DMS 273 (cell line): ENCODE results near the gene ITPRIP.
A peak's percentile ranks its signal among the peaks of the same experiment; 100 is the strongest.

ENCODE experiments used
- DNase-seq: peaks from one replicate; lab custom pipeline; 2025; ENCODE audit not compliant: unreplicated experiment; lab: John Stamatoyannopoulos, UW

ITPRIP gene

DNA sequence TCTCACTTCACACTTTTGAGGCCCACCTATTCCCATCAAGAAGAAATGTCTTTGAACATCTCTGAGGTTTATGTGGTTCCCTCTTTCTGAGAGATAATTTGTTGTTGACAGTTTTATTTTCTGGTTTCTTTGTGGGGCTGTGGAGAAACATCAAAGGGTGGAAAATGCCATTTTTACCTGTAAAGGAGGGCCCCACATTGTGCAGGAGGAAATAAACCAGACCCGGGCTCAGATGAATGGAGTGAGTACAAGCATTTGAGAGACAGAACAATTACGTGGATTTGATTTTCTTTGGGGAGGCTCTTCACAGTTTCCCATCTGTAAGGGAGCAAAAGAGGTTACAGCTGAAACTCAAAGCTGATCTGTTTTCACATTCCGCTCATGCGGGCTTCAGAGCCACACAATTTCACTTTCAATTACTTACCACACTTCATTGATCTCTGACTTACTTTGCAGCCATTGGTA, 29.8 kb downstream of the ITPRIP start:
- DNase-seq: no peak

- DNase-seq: no peak
Measured at GRCh38 chr10:104307576-104308438, 30.5 kb downstream of the ITPRIP start.

DNA sequence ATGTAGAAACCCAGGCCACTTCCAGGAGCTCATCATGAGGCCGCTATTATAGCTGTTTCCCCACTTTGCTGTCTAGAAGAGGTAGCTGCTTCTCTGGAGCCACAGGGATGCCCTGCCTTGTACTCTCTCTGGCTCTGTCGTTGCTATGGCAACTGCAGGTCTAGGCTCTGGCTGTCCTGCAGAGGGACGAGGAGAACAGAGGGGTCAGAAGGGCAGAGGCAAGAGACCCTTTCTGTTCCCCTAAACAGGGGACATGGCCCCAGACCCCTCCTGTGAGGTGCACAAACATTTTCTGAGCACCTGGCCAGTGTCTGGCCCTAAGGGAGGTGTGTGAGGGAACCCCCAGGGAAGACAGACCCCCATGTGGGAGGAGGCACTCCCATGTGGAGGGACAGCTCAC, 31.4 kb downstream of the ITPRIP start:
- peak; percentile 5 for DNase-seq

DNA sequence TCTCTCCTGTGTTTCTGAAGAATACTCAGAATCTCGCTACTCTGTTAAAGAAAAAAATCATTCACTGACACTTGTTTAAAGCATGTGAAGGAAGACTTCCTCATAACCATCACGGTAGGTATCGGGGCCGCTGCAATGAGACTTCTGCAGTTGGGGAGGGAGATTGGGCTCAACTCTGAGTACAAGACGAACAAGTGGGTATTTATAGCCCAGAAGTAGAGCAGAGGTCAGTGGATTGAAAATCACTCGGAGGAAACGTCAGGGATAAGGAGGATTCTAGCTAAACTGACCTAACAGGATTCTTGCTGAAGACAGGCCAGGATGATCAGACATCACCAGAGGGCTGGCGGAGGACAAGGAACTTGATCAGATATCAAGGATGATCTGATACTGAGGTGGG, 33.3 kb downstream of the ITPRIP start:
- DNase-seq: no peak

GRCh38 chr10:104304356-104304745, 33.9 kb downstream of the ITPRIP start:
- no peak for DNase-seq

DNA sequence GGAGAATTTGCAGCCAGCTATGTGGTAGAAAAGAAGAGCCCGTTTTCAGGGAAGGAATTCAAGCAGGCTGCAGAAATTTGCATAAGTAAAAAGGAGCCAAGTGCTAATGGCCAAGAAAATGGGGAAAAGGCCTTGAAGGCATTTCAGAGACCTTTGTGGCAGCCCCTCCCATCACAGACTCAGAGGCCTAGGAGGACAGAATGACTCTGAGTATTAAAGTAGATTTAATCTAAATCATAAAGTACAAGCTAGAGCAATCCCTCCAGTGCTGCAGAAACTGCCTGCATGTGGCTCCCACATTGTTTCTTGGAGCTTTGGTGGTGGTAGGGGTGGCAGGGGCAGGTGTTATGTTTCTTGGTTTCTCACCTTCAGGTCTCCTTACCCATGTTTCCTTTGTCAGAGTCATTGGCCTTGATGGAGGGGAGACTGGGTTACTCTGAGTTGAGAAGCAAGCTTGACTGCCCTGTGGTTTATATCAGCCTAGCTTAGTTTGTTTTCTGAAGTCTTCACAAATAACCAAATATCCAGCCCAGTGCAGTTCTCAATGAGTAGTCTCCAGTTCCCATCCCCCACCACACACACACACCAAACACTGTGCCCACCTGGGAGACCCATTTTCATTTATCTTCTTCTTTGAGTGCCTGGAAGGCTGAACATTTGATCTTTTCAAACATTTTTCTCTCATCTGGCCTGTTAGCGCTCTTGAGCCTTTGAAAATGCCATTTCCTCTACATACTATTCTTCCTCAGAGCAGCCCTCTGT, 34.5 kb downstream of the ITPRIP start:
- no peak for DNase-seq

GRCh38 chr10:104301907-104302690, 36.2 kb downstream of the ITPRIP start:
- peak; percentile 20 for DNase-seq

- DNase-seq: peak; percentile 98
Measured at GRCh38 chr10:104300736-104301292, 37.5 kb downstream of the ITPRIP start.

DNA sequence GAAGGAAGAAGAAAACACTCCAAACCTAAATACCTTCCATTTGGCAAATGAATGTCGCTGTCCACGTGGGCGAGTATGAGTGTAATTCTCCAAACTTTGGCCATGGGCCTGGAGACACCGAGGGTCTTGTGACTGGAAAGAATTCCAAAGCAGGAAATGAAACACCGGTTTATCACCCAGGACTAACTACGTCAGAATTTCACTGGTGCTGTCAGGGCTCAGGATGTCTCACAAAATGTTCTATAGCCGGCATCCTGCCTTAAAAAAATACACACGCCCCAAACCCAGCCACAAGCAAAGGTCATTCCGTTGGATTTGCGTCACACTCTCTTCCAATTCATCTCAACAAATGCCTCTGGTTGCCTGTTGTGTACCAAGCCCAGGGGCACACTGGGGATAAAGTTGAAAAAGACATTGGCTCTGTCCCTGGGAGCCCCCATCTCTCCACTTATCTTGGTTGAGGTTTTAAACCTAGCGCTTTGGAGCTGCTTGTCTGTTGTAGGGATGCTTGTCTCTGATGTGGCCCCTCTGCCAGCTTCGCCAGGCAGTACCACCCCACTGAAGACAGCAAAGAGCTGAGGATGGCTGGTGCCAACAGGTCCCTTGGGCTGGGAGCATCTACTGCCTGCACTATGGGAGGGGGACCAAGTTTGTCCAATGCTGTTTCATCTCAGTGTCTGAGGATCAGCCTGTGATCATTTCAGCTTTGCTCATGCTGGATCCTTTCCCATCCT, 38.1 kb downstream of the ITPRIP start:
- DNase-seq: no peak

DNA sequence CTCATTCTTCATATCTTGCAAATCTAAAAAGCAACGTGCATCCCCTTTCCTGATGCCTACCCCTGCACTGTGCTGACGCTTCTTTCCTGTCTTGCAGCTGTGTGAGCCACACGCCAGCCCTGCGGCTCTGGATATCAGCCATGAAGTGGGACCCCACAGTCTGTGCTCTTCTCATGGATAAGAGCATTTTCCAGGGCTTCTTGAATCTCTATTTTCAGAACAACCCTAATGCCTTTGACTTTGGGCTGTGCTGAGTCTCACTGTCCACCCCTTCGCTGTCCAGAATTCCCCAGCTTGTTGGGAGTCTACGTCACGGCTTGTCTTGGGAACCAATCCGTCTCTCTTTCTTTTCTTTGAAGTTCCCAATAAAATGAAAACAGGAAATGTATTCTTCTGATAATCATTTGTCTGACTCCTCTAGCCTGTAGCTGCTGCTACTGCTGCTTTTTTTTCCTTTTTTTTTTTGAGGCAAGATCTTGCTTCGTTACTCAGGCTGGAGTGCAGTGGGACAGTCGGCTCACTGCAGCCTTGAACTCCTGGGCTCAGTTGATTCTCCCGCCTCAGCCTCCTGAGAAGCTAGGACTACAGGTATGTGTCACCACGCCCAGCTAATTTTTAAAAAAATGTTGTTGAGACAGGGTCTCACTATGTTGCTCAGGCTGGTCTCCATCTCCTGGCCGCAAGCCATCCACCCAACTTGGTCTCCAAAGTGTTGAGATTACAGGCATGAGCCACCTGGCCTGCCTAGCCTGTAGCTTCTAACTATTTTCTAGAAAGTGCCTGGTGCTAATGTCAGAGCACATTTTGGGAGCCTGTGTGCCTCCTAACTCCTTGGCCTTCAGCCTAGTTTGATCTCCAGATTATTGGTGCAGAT, 39.0 kb downstream of the ITPRIP start:
- DNase-seq: no peak

DNA sequence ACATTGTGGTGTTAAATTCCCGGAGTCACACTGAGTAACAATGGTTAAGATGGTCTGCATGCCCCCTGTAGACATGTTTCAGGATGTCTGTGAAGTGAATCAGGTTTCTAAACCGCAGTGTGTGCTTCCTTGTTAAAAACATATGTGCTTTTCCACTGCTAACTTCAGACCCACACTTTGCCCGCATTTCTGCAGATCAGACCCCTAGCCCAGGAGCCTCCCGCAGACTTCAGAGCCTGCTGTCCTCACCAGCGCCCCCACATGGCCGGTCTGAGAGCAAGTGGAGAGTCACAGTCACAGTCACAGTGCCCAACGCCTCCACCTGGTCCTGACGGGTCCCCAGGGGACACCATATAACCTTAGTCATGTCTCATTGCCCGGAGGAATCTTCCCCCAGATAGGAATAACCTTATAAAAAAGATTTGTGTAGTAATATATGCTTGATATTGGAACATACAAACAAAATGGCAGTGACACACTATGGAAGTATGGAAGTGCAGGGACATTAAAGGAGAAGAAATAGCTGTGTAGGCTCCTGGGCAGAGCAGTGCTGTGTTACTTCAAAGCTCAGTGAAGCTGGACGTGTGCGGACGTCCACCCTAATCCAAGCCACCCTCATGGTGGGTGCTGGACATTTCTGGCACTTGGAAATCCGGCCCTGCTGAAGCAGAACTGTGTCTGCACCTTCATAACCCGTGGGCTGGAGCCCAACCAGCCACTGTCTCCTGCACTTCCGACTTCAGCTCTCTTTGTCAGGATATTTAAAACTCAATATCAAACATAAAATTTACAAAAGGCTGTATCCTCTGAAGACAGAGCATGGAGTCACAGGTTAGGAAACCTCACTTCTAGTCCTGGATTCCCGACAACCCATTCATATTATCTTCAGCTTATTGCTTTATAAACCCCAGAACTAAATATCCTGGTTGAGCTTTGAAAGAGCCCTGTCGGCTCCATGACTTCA, 40.3 kb downstream of the ITPRIP start:
- DNase-seq: peak; percentile 16

- no peak for DNase-seq
Measured at GRCh38 chr10:104296687-104297436, 41.4 kb downstream of the ITPRIP start.

DNA sequence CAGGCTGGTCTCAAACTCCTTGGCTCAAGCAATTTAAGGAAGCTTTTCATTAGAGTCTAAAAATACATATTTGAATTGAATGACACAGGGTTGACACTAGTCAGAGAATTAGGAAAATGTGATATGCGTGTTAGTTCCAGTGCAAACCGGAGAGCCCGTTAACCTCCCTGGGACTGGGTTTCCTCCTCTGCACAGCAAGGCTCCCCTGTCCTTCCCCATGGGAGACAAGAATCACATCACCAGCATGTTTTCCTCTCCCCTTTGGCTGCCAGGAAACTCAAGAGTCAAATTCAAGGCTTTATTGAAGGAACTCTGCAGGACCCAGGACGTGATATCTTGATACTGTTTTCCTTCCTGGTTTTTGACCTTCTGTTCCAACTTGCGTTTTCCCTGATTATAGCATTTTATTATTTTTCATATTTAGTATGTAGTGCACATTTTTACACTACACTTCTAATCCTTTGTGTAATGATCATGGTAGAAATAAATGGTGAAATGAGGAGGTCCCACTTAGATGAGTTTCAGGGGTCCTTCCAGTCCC, 44.4 kb downstream of the ITPRIP start:
- DNase-seq: no peak

- no peak for DNase-seq
Measured at GRCh38 chr10:104293011-104293410, 45.3 kb downstream of the ITPRIP start.

DNA sequence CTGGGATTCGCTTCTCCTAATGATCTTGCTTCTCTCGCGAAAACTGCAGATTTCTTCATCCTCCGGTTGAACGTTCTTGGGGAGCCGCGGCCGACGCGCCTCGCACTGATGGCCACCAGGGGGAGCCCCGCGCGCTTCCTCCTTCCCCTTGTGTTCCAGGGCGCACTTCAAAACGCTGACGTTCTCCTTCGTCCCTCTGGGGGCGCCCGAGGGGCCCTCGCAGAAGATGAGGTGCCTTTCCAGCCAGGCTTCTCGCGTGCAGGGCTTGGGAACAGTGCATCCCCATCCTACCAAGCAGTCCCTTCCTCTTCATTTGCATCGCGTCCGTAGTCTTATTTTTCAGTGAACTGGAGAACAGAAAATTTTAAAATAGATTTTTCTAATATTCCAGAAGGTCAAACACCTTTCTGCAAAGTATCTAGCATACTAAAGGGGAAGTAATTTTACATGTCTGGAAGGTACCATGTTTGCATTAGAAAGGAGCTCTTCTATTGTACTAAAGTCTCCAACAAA, 46.8 kb downstream of the ITPRIP start:
- DNase-seq: peak; percentile 92

GRCh38 chr10:104288355-104288754, 49.9 kb downstream of the ITPRIP start:
- DNase-seq: no peak

GRCh38 chr10:104286939-104287338, 51.3 kb downstream of the ITPRIP start:
- no peak for DNase-seq
